Adrenal gland (tissue), 12 donors: ENCODE measurements around the gene MAS1L. TPM values are rescaled to one million over a fixed set of nuclear protein-coding genes. Genes with fewer than 3 reads are reported as not detected.

Source experiments
- DNase-seq, 7 donors: peaks; one replicate each; pipeline ENCODE4 v3.0.0-alpha.2; 2019 to 2020
- H3K27ac ChIP-seq, 5 donors: fragments of 200-600 bp; sonication (generic) in 4 of 5; 1 replicate in 3 of 5; 2 replicates in 2 of 5; pipeline versions ENCODE4 v1.5.1 to v1.8.0; 2016 to 2020; ENCODE audit warnings: mild to moderate bottlenecking in 1 of 5
- H3K27me3 ChIP-seq: fragments of 200-600 bp; 2 replicates; pipeline ENCODE4 v1.8.0; 2021
- H3K36me3 ChIP-seq, 2 donors: fragments of 200-600 bp; replicated peaks in 1 of 2; 1 replicate in 1 of 2; 2 replicates in 1 of 2; pipeline versions ENCODE4 v1.5.1 to v1.8.0; 2018 to 2022
- H3K4me1 ChIP-seq, 2 donors: fragments of 200-600 bp; replicated peaks in 1 of 2; 1 replicate in 1 of 2; 2 replicates in 1 of 2; pipeline versions ENCODE4 v1.5.1 to v1.8.0; 2018 to 2021
- H3K4me3 ChIP-seq, 4 donors: fragments of 200-600 bp; sonication (generic) in 3 of 4; one replicate each; pipeline ENCODE4 v1.5.1; 2016 to 2018
- H3K9me3 ChIP-seq, 3 donors: fragments of 200-600 bp; sonication (generic) in 1 of 3; replicated peaks in 1 of 3; 1 replicate in 2 of 3; 2 replicates in 1 of 3; pipeline versions ENCODE4 v1.5.1 to v1.8.0; 2016 to 2021
- CTCF ChIP-seq, 6 experiments: fragments of 450-650 bp in 4 of 6; fragments of 200-600 bp in 2 of 6; sonication (generic) in 1 of 6; IDR thresholded peaks; 1 replicate in 5 of 6; 2 replicates in 1 of 6; pipeline versions ENCODE4 v1.5.1 to v1.8.0; 2016 to 2021; ENCODE audit warnings: antibody characterized with exemption in 6 of 6, mild to moderate bottlenecking in 2 of 6, moderate library complexity in 1 of 6
- POLR2A ChIP-seq, 2 donors: fragments of 450-650 bp; IDR thresholded peaks; one replicate each; pipeline ENCODE4 v1.6.1; 2017; ENCODE audit warnings: antibody characterized with exemption in 2 of 2, mild to moderate bottlenecking in 2 of 2, moderate library complexity in 1 of 2
- WGBS, 4 donors: extraction: QIAGEN DNeasy Blood & Tissue Kit in 2 of 4; methylation state at CpG; one replicate each; pipeline versions ENCODE4 v1.1.5 to v1.1.7; 2013 to 2017; 5-methylcytosine and 5-hydroxymethylcytosine counted together
- intact Hi-C, 2 donors: fragments of 100-400 bp; cut with DNase I; formaldehyde crosslinking; loops; one replicate each; pipeline versions ENCODE4 v1.14.1 to v1.15.0; 2022 to 2023
- polyA plus RNA-seq, 3 donors: library from polyadenylated mRNA; stranded (reverse); fragments of 200-250 nt in 2 of 3; fragments of 350-450 nt in 1 of 3; fragmentation: Illumina TruSeq in 1 of 3; extraction: RNeasy Lipid Tissue Mini Kit (QIAGEN cat#74804) in 1 of 3; gene quantifications; one replicate each; pipeline ENCODE4 v1.2.3, GENCODE V29; 2013 to 2014
- total RNA-seq, 9 donors: library from RNA; depleted of rRNA in 4 of 9; stranded (reverse); fragments of >200 nt in 4 of 9; fragments of 120-200 nt in 1 of 9; fragmentation: NEBNext Ultra II Directional in 1 of 9; extraction: Animal tissue kit (Norgen Biotek cat#: 25700) in 1 of 9; gene quantifications; one replicate each; pipeline versions ENCODE4 v1.1.0 to v1.2.4, GENCODE V29; 2013 to 2023
- donor health status: healthy with polysubstance abuse.
- donor health status: Bipolar disorder and iron deficiency.
- donor health status: DM: yes; HTN: yes; CAD: no.
- donor health status: DM: no; HTN: no; CAD: no.
- donor health status: DM: no; HTN: no; CAD: no.
- donor health status: DM: yes; HTN: yes; CAD: no.

MAS1L gene
- total and polyA plus RNA-seq, 12 donors, result not detected

- Histone ChIP-seq H3K27ac (no peak overlapping the region), H3K9me3 (no peaks in the 10 kb centered on the region), H3K27me3 (peaks cover 12% of the 10 kb centered on the region), H3K4me3 (no peak overlapping the region), H3K36me3 (no peaks in the 10 kb centered on the region), H3K4me1 (no peaks in the 10 kb centered on the region)
- intact Hi-C loops, result no loop called here
- DNase-seq, result no peak
- no peak for TF ChIP-seq CTCF (IDR thresholded peaks at IDR 0.05)
- TF ChIP-seq POLR2A (IDR thresholded peaks at IDR 0.05), result no peak
- 74 to 84% (median 80%) methylated on average over 3 of the region's 3 CpGs for WGBS, 4 donors
Observed at GRCh38 chr6:29490055-29490454, 2.3 kb upstream of the MAS1L start.

- intact Hi-C loops, result no loop called here
- H3K36me3 ChIP-seq, result no peaks in the 10 kb centered on the region
- H3K9me3 ChIP-seq, result no peaks in the 10 kb centered on the region
- TF ChIP-seq POLR2A (IDR thresholded peaks at IDR 0.05) (no peak), CTCF (IDR thresholded peaks at IDR 0.05) (no peak)
- 89 to 91% (median 89%) methylated on average over 8 of the region's 8 CpGs for WGBS, 4 donors
- no peak for DNase-seq
- H3K4me1 ChIP-seq, result no peaks in the 10 kb centered on the region
- H3K27me3 ChIP-seq, result peaks cover 14% of the 10 kb centered on the region
- H3K4me3 ChIP-seq, result no peak overlapping the region
- H3K27ac ChIP-seq, result no peak overlapping the region
Observed at GRCh38 chr6:29489286-29489685, 1.5 kb upstream of the MAS1L start.

- no peaks in the 10 kb centered on the region for H3K36me3 ChIP-seq
- no peak for TF ChIP-seq CTCF (IDR thresholded peaks at IDR 0.05)
- no peak for TF ChIP-seq POLR2A (IDR thresholded peaks at IDR 0.05)
- peaks cover 16% of the 10 kb centered on the region for H3K27me3 ChIP-seq
- no peak for DNase-seq
- intact Hi-C loops, result no loop called here
- no peak overlapping the region for H3K4me3 ChIP-seq
- H3K4me1 ChIP-seq, result no peaks in the 10 kb centered on the region
- H3K9me3 ChIP-seq, result no peaks in the 10 kb centered on the region
- no peak overlapping the region for H3K27ac ChIP-seq
Observed at GRCh38 chr6:29488874-29489273, 1.1 kb upstream of the MAS1L start.

GRCh38 chr6:29487131-29487530 lies 625 bp downstream of the MAS1L start:
- Histone ChIP-seq H3K36me3 (no peaks in the 10 kb centered on the region), H3K27ac (no peak overlapping the region), H3K9me3 (no peaks in the 10 kb centered on the region), H3K27me3 (peaks cover 16% of the 10 kb centered on the region), H3K4me1 (no peaks in the 10 kb centered on the region), H3K4me3 (no peak overlapping the region)
- intact Hi-C loops, result no loop called here
- no peak for TF ChIP-seq CTCF (IDR thresholded peaks at IDR 0.05)
- TF ChIP-seq POLR2A (IDR thresholded peaks at IDR 0.05), result no peak
- no peak for DNase-seq
- WGBS, 4 donors, result 73 to 78% (median 78%) methylated on average over 5 of the region's 5 CpGs
